Osteocyte (in vitro differentiated cells): ENCODE data around the gene GPR35. TPM values are rescaled to one million over a fixed set of nuclear protein-coding genes. Genes with fewer than 3 reads are reported as not detected.

ENCODE experiments used
- DNase-seq: peaks from one replicate; pipeline ENCODE4 v3.0.0; 2021; ENCODE audit warnings: mixed read lengths; ENCODE audit not compliant: unreplicated experiment; ENCODE audit errors: extremely low spot score
- H3K27ac Mint-ChIP-seq: one replicate; pipeline ENCODE4 v1.8.0; 2021; ENCODE audit warnings: mild to moderate bottlenecking, mixed read lengths; ENCODE audit not compliant: unreplicated experiment
- H3K27me3 Mint-ChIP-seq: one replicate; pipeline ENCODE4 v1.8.0; 2021; ENCODE audit warnings: mixed read lengths; ENCODE audit not compliant: unreplicated experiment
- H3K36me3 Mint-ChIP-seq: one replicate; pipeline ENCODE4 v1.8.0; 2021; ENCODE audit warnings: mixed read lengths; ENCODE audit not compliant: unreplicated experiment
- H3K4me1 Mint-ChIP-seq: one replicate; pipeline ENCODE4 v1.8.0; 2021; ENCODE audit warnings: mixed read lengths; ENCODE audit not compliant: unreplicated experiment
- H3K4me3 Mint-ChIP-seq: one replicate; pipeline ENCODE4 v1.8.0; 2021; ENCODE audit warnings: mild to moderate bottlenecking, moderate library complexity, mixed read lengths; ENCODE audit not compliant: unreplicated experiment
- H3K9me3 Mint-ChIP-seq: one replicate; pipeline ENCODE4 v1.8.0; 2021; ENCODE audit warnings: mixed read lengths; ENCODE audit not compliant: unreplicated experiment
- CTCF ChIP-seq: fragments of 200-600 bp; sonication (generic); IDR thresholded peaks from 2 replicates; pipeline ENCODE4 v1.5.0; 2021; ENCODE audit warnings: antibody characterized with exemption, mild to moderate bottlenecking, moderate library complexity
- total RNA-seq: library from RNA; stranded (reverse); gene quantifications from 2 replicates; pipeline ENCODE4 v1.2.1, GENCODE V29; 2021

Gene GPR35
- total RNA-seq, 1 donor from 2014 or later: 3.6 TPM

GRCh38 chr2:240586198-240586918, 38.9 kb upstream of the GPR35 start, which contains the start of gene CAPN10:
Gene CAPN10 (plus strand): TSS chr2:240586734. CDS start chr2:240586912, 178 bp downstream.
- H3K4me1 Mint-ChIP-seq: peaks cover 34% of the 10 kb centered on the region
- peak; percentile 99 for DNase-seq
- no peak for TF ChIP-seq CTCF
- H3K27me3 Mint-ChIP-seq: no peaks in the 10 kb centered on the region
- peaks cover 3% of the 10 kb centered on the region for H3K9me3 Mint-ChIP-seq
- H3K4me3 Mint-ChIP-seq: peak within 1 kb of the TSS; percentile 95
- peak within 1 kb of the TSS; percentile 89 for H3K27ac Mint-ChIP-seq
- H3K36me3 Mint-ChIP-seq: peaks cover 5% of the 10 kb centered on the region

GRCh38 chr2:240586919-240587800, 38.1 kb upstream of the GPR35 start:
- TF ChIP-seq CTCF: no peak
- Mint-ChIP-seq H3K27me3 (no peaks in the 10 kb centered on the region), H3K27ac (peak overlapping the region; percentile 65), H3K36me3 (no peaks in the 10 kb centered on the region), H3K4me1 (peaks cover 34% of the 10 kb centered on the region), H3K9me3 (no peaks in the 10 kb centered on the region), H3K4me3 (peak overlapping the region; percentile 87)
- DNase-seq: no peak

- H3K9me3 Mint-ChIP-seq: no peaks in the 10 kb centered on the region
- H3K4me3 Mint-ChIP-seq: peak overlapping the region; percentile 87
- no peak for DNase-seq
- TF ChIP-seq CTCF: no peak
- no peaks in the 10 kb centered on the region for H3K27me3 Mint-ChIP-seq
- peaks cover 34% of the 10 kb centered on the region for H3K4me1 Mint-ChIP-seq
- no peak overlapping the region for H3K27ac Mint-ChIP-seq
- H3K36me3 Mint-ChIP-seq: no peaks in the 10 kb centered on the region
Measured at GRCh38 chr2:240588006-240588655, 37.1 kb upstream of the GPR35 start.

- Mint-ChIP-seq H3K27ac (no peak overlapping the region), H3K9me3 (no peaks in the 10 kb centered on the region), H3K27me3 (no peaks in the 10 kb centered on the region), H3K4me1 (peaks cover 34% of the 10 kb centered on the region), H3K4me3 (peak overlapping the region; percentile 17), H3K36me3 (no peaks in the 10 kb centered on the region)
- DNase-seq: no peak
- no peak for TF ChIP-seq CTCF
Measured at GRCh38 chr2:240588669-240589068, 36.6 kb upstream of the GPR35 start.
